ENCODE data around the gene TUFT1.
A peak's percentile ranks its signal among the peaks of the same experiment; 100 is the strongest.
"Not testable (repeated sequence)": the region's sequence is repeated elsewhere in the genome, so short reads cannot be mapped to it uniquely, and the experiment has no call there.

Gene TUFT1

GRCh38 chr1:151584780-151585179 is 44.7 kb downstream of the TUFT1 start:
- Histone ChIP-seq H3K4me3 (ENCODE audit: low read length) (no peak overlapping the region), H3K27me3 (ENCODE audit: control insufficient read depth, insufficient read depth, low read length) (no peaks in the 10 kb centered on the region)

GRCh38 chr1:151585622-151586021 is 45.5 kb downstream of the TUFT1 start:
- H3K9ac ChIP-seq (ENCODE audit: low read depth, low read length) = no peak overlapping the region
- peaks cover 25% of the 10 kb centered on the region for H3K36me3 ChIP-seq (ENCODE audit: insufficient read depth, low read length)
- H3K9me3 ChIP-seq (replicated peaks; ENCODE audit: low read length) = no peaks in the 10 kb centered on the region
- H3K4me2 ChIP-seq (ENCODE audit: low read length) = peak overlapping the region; percentile 6
- peaks cover 31% of the 10 kb centered on the region for H3K4me1 ChIP-seq (ENCODE audit: control insufficient read depth, insufficient read depth, low read length)
- no peak overlapping the region for H3K4me3 ChIP-seq (ENCODE audit: low read length)
- no peaks in the 10 kb centered on the region for H3K27me3 ChIP-seq (ENCODE audit: control insufficient read depth, insufficient read depth, low read length)

More at GRCh38 chr1:151584780-151585179, 44.7 kb downstream of the TUFT1 start:
- Histone ChIP-seq H3K36me3 (ENCODE audit: insufficient read depth, low read length) (peaks cover 30% of the 10 kb centered on the region), H3K4me1 (ENCODE audit: control insufficient read depth, insufficient read depth, low read length) (peaks cover 31% of the 10 kb centered on the region), H3K9ac (ENCODE audit: low read depth, low read length) (no peak overlapping the region), H3K4me2 (ENCODE audit: low read length) (no peak overlapping the region), H3K9me3 (replicated peaks; ENCODE audit: low read length) (no peaks in the 10 kb centered on the region)

- Histone ChIP-seq H3K36me3 (ENCODE audit: insufficient read depth, low read length) (no peaks in the 10 kb centered on the region), H3K4me3 (ENCODE audit: low read length) (no peak overlapping the region), H3K4me2 (ENCODE audit: low read length) (no peak overlapping the region), H3K27me3 (ENCODE audit: control insufficient read depth, insufficient read depth, low read length) (no peaks in the 10 kb centered on the region), H3K4me1 (ENCODE audit: control insufficient read depth, insufficient read depth, low read length) (peaks cover 6% of the 10 kb centered on the region), H3K9me3 (replicated peaks; ENCODE audit: low read length) (no peaks in the 10 kb centered on the region), H3K9ac (ENCODE audit: low read depth, low read length) (no peak overlapping the region)
These were observed 50.9 kb downstream of the TUFT1 start for GRCh38 chr1:151590961-151591360.

GRCh38 chr1:151593730-151594129 is 53.6 kb downstream of the TUFT1 start:
- no peak overlapping the region for H3K4me3 ChIP-seq (ENCODE audit: low read length)

GRCh38 chr1:151594143-151594625 is 54.1 kb downstream of the TUFT1 start:
- no peaks in the 10 kb centered on the region for H3K27me3 ChIP-seq (ENCODE audit: control insufficient read depth, insufficient read depth, low read length)
- no peaks in the 10 kb centered on the region for H3K36me3 ChIP-seq (ENCODE audit: insufficient read depth, low read length)
- H3K9me3 ChIP-seq (replicated peaks; ENCODE audit: low read length) = no peaks in the 10 kb centered on the region
- H3K4me1 ChIP-seq (ENCODE audit: control insufficient read depth, insufficient read depth, low read length) = no peaks in the 10 kb centered on the region
- H3K4me3 ChIP-seq (ENCODE audit: low read length) = no peak overlapping the region
- no peak overlapping the region for H3K9ac ChIP-seq (ENCODE audit: low read depth, low read length)
- peak overlapping the region; percentile 42 for H3K4me2 ChIP-seq (ENCODE audit: low read length)

More at GRCh38 chr1:151593730-151594129, 53.6 kb downstream of the TUFT1 start:
- Histone ChIP-seq H3K9ac (ENCODE audit: low read depth, low read length) (no peak overlapping the region), H3K27me3 (ENCODE audit: control insufficient read depth, insufficient read depth, low read length) (no peaks in the 10 kb centered on the region), H3K4me2 (ENCODE audit: low read length) (peak overlapping the region; percentile 42), H3K9me3 (replicated peaks; ENCODE audit: low read length) (no peaks in the 10 kb centered on the region), H3K4me1 (ENCODE audit: control insufficient read depth, insufficient read depth, low read length) (no peaks in the 10 kb centered on the region), H3K36me3 (ENCODE audit: insufficient read depth, low read length) (no peaks in the 10 kb centered on the region)

GRCh38 chr1:151596166-151596953 is 56.3 kb downstream of the TUFT1 start:
- Histone ChIP-seq H3K9me3 (replicated peaks; ENCODE audit: low read length) (no peaks in the 10 kb centered on the region), H3K9ac (ENCODE audit: low read depth, low read length) (no peak overlapping the region), H3K4me1 (ENCODE audit: control insufficient read depth, insufficient read depth, low read length) (no peaks in the 10 kb centered on the region), H3K27me3 (ENCODE audit: control insufficient read depth, insufficient read depth, low read length) (no peaks in the 10 kb centered on the region), H3K36me3 (ENCODE audit: insufficient read depth, low read length) (no peaks in the 10 kb centered on the region), H3K4me2 (ENCODE audit: low read length) (no peak overlapping the region), H3K4me3 (ENCODE audit: low read length) (no peak overlapping the region)

- not testable (repeated sequence) for H3K4me1 ChIP-seq (ENCODE audit: control insufficient read depth, insufficient read depth, low read length); H3K4me2 ChIP-seq (ENCODE audit: low read length); H3K4me3 ChIP-seq (ENCODE audit: low read length); H3K9me3 ChIP-seq (replicated peaks; ENCODE audit: low read length); H3K27me3 ChIP-seq (ENCODE audit: control insufficient read depth, insufficient read depth, low read length); H3K36me3 ChIP-seq (ENCODE audit: insufficient read depth, low read length); H3K9ac ChIP-seq (ENCODE audit: low read depth, low read length)
These were observed 62.4 kb downstream of the TUFT1 start for GRCh38 chr1:151602550-151602949.

- H3K27me3 ChIP-seq (ENCODE audit: control insufficient read depth, insufficient read depth, low read length) = no peaks in the 10 kb centered on the region
- H3K4me3 ChIP-seq (ENCODE audit: low read length) = no peak overlapping the region
- no peaks in the 10 kb centered on the region for H3K36me3 ChIP-seq (ENCODE audit: insufficient read depth, low read length)
These were observed 64.2 kb downstream of the TUFT1 start for GRCh38 chr1:151604291-151604690.

GRCh38 chr1:151606384-151606783 is 66.3 kb downstream of the TUFT1 start:
- H3K9ac ChIP-seq (ENCODE audit: low read depth, low read length) = no peak overlapping the region
- H3K36me3 ChIP-seq (ENCODE audit: insufficient read depth, low read length) = no peaks in the 10 kb centered on the region
- H3K4me1 ChIP-seq (ENCODE audit: control insufficient read depth, insufficient read depth, low read length) = peaks cover 11% of the 10 kb centered on the region
- H3K27me3 ChIP-seq (ENCODE audit: control insufficient read depth, insufficient read depth, low read length) = no peaks in the 10 kb centered on the region
- H3K4me2 ChIP-seq (ENCODE audit: low read length) = no peak overlapping the region
- no peak overlapping the region for H3K4me3 ChIP-seq (ENCODE audit: low read length)
- H3K9me3 ChIP-seq (replicated peaks; ENCODE audit: low read length) = no peaks in the 10 kb centered on the region

More at GRCh38 chr1:151604291-151604690, 64.2 kb downstream of the TUFT1 start:
- Histone ChIP-seq H3K4me1 (ENCODE audit: control insufficient read depth, insufficient read depth, low read length) (peaks cover 6% of the 10 kb centered on the region), H3K4me2 (ENCODE audit: low read length) (no peak overlapping the region), H3K9ac (ENCODE audit: low read depth, low read length) (no peak overlapping the region), H3K9me3 (replicated peaks; ENCODE audit: low read length) (no peaks in the 10 kb centered on the region)

- Histone ChIP-seq H3K9me3 (replicated peaks; ENCODE audit: low read length) (no peaks in the 10 kb centered on the region), H3K27me3 (ENCODE audit: control insufficient read depth, insufficient read depth, low read length) (no peaks in the 10 kb centered on the region), H3K4me2 (ENCODE audit: low read length) (no peak overlapping the region), H3K4me3 (ENCODE audit: low read length) (no peak overlapping the region), H3K4me1 (ENCODE audit: control insufficient read depth, insufficient read depth, low read length) (peaks cover 14% of the 10 kb centered on the region), H3K9ac (ENCODE audit: low read depth, low read length) (no peak overlapping the region), H3K36me3 (ENCODE audit: insufficient read depth, low read length) (no peaks in the 10 kb centered on the region)
These were observed 66.7 kb downstream of the TUFT1 start for GRCh38 chr1:151606857-151607256.

- H3K9me3 ChIP-seq (replicated peaks; ENCODE audit: low read length) = no peaks in the 10 kb centered on the region
These were observed 70.0 kb downstream of the TUFT1 start for GRCh38 chr1:151610142-151610541.

GRCh38 chr1:151611288-151611790 is 71.2 kb downstream of the TUFT1 start:
- H3K4me1 ChIP-seq (ENCODE audit: control insufficient read depth, insufficient read depth, low read length) = peaks cover 30% of the 10 kb centered on the region
- H3K9me3 ChIP-seq (replicated peaks; ENCODE audit: low read length) = no peaks in the 10 kb centered on the region
- no peaks in the 10 kb centered on the region for H3K36me3 ChIP-seq (ENCODE audit: insufficient read depth, low read length)
- H3K4me3 ChIP-seq (ENCODE audit: low read length) = peak overlapping the region; percentile 96
- no peaks in the 10 kb centered on the region for H3K27me3 ChIP-seq (ENCODE audit: control insufficient read depth, insufficient read depth, low read length)
- peak overlapping the region; percentile 89 for H3K9ac ChIP-seq (ENCODE audit: low read depth, low read length)
- H3K4me2 ChIP-seq (ENCODE audit: low read length) = peak overlapping the region; percentile 97

More at GRCh38 chr1:151610142-151610541, 70.0 kb downstream of the TUFT1 start:
- Histone ChIP-seq H3K9ac (ENCODE audit: low read depth, low read length) (no peak overlapping the region), H3K4me2 (ENCODE audit: low read length) (no peak overlapping the region), H3K4me1 (ENCODE audit: control insufficient read depth, insufficient read depth, low read length) (peaks cover 25% of the 10 kb centered on the region), H3K36me3 (ENCODE audit: insufficient read depth, low read length) (no peaks in the 10 kb centered on the region), H3K4me3 (ENCODE audit: low read length) (no peak overlapping the region), H3K27me3 (ENCODE audit: control insufficient read depth, insufficient read depth, low read length) (no peaks in the 10 kb centered on the region)

Data from skeletal muscle satellite cell (primary cell).